GM12891 (cell line): Measurements from ENCODE around the gene CHD1L.

Source experiments
- PAX5 ChIP-seq: IDR thresholded peaks from 2 replicates; pipeline ENCODE4 v1.6.1; 2011; ENCODE audit warnings: low read length, moderate library complexity, mild to moderate bottlenecking; ENCODE audit not compliant: insufficient read depth, severe bottlenecking
- POLR2A ChIP-seq: IDR thresholded peaks from 2 replicates; pipeline ENCODE4 v1.6.1; 2011; ENCODE audit warnings: low read depth, low read length, control low read depth
- POLR2AphosphoS5 ChIP-seq: IDR thresholded peaks from 2 replicates; pipeline ENCODE4 v1.6.1; 2011; ENCODE audit warnings: low read depth, low read length, control low read depth
- SPI1 ChIP-seq: IDR thresholded peaks from 2 replicates; pipeline ENCODE4 v1.6.1; 2011; ENCODE audit warnings: low read depth, low read length, control low read depth
- TAF1 ChIP-seq: IDR thresholded peaks from 2 replicates; pipeline ENCODE4 v1.6.1; 2011; ENCODE audit warnings: low read depth, low read length, control low read depth

DNA sequence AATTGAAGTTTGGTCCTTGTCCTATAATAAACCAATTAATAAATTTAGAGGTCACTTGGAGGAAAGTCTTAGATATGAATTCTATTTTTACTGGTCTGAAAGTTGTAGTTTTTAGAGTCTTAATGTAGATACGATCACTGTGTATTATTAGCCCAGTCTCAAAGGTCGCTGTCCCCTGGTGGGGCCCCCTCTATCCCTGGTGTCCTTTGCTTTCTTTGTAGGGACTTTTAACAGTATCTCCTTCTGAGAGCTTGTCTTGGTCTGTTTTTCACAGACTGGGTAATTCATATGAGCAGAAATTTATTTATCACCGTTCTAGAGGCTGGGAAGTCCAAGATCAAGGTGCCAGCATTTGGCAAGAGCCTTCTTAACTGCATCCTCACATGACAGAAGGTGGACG lies 18.5 kb downstream of the CHD1L start:
- TF ChIP-seq POLR2A (no peak), TAF1 (no peak), POLR2AphosphoS5 (no peak), PAX5 (no peak), SPI1 (no peak)
